GM12891 (cell line): Measurements from ENCODE around the gene FUT8.

Experiments used
- POLR2A ChIP-seq: IDR thresholded peaks from 2 replicates; pipeline ENCODE4 v1.6.1; 2011; ENCODE audit warnings: low read depth, low read length, control low read depth
- POLR2AphosphoS5 ChIP-seq: IDR thresholded peaks from 2 replicates; pipeline ENCODE4 v1.6.1; 2011; ENCODE audit warnings: low read depth, low read length, control low read depth
- POU2F2 ChIP-seq: IDR thresholded peaks from 2 replicates; pipeline ENCODE4 v1.6.1; 2011; ENCODE audit warnings: low read depth, mild to moderate bottlenecking, control low read depth, low read length, moderate library complexity
- SPI1 ChIP-seq: IDR thresholded peaks from 2 replicates; pipeline ENCODE4 v1.6.1; 2011; ENCODE audit warnings: low read depth, low read length, control low read depth
- TAF1 ChIP-seq: IDR thresholded peaks from 2 replicates; pipeline ENCODE4 v1.6.1; 2011; ENCODE audit warnings: low read depth, low read length, control low read depth

- TF ChIP-seq TAF1 (no peak), POLR2A (no peak), POU2F2 (no peak), POLR2AphosphoS5 (no peak), SPI1 (no peak)
These were observed 9.7 kb downstream of the FUT8 start for GRCh38 chr14:65422088-65422834.
